GM18873 (cell line): ENCODE measurements around the gene LIN9.
A peak's percentile ranks its signal among the peaks of the same experiment; 100 is the strongest.
"Not testable (repeated sequence)": the region's sequence is repeated elsewhere in the genome, so short reads cannot be mapped to it uniquely, and the experiment has no call there.

ENCODE experiments used
- ATAC-seq: cut with Tn5 transposase; IDR thresholded peaks from one replicate; pipeline ENCODE4 v1.9.1; 2021; ENCODE audit warnings: mild to moderate bottlenecking, moderate library complexity, moderate number of reproducible peaks; ENCODE audit not compliant: unreplicated experiment, low FRiP score

Gene LIN9

DNA sequence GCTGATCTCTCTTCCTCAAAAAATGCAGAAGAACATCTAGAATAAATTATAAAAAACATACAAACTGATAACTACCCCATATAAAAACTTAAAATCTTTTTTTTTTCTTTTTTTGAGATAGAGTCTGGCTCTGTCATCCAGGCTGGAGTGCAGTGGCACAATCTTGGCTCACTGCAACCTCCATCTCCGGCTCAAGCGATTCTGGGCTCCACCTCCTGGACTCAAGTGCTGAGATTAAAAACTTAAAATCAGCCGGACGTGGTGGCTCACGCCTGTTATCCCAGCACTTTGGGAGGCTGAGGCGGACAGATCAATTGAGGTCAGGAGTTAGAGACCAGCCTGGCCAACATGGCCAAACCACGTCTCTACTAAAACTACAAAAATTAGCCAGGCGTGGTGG lies 31.1 kb downstream of the LIN9 start:
- no peak for ATAC-seq

DNA sequence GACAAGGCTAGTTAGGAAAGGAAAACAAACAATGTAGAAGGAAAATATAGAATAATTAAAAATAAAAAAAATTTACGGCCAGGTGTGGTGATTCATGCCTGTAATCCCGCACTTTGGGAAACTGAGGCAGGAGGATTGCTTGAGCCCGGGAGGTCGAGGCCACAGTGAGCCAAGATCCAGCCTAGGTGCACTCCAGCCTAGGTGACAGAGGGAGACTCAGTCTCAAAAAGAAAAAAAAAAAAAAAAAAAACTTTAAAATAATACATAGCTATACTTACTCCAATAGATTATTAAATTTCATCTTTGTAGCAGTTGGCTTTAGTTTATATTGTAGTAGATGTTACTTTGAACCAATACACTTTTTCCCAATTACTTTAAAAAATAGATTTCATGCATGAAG lies 32.0 kb downstream of the LIN9 start:
- no peak for ATAC-seq

- ATAC-seq = no peak
These were observed 32.8 kb downstream of the LIN9 start for GRCh38 chr1:226276077-226276682.

GRCh38 chr1:226274138-226274537 lies 34.8 kb downstream of the LIN9 start:
- no peak for ATAC-seq

DNA sequence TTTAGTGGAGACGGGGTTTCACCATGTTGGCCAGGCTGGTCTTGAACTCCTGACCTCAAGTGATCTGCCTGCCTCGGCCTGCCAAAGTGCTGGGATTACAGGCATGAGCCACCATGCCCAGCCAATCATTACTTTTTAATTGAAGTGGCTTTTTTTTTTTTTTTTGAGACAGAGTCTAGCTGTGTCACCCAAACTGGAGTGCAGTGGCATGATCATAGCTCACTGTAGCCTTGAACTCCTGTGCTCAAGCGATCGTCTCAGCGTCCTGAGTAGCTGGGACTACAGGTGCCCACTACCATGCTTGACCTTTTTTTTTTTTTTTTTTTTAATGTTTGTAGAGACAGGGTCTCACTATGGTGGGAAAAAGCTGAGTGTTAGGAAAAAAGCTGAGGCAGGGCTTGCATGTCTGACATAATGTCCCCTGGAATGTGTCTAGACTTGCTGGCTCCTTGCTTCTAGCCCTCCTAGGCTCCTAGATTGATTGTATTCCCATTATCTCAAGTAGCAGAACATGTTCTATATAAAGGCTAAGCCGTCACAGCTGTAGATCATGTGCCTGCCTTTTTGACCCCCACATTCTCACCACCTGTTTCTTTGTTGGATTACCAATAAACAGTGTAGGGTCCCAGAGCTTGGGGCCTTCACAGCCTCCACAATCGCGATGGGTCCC lies 36.6 kb downstream of the LIN9 start:
- not testable (repeated sequence) for ATAC-seq

DNA sequence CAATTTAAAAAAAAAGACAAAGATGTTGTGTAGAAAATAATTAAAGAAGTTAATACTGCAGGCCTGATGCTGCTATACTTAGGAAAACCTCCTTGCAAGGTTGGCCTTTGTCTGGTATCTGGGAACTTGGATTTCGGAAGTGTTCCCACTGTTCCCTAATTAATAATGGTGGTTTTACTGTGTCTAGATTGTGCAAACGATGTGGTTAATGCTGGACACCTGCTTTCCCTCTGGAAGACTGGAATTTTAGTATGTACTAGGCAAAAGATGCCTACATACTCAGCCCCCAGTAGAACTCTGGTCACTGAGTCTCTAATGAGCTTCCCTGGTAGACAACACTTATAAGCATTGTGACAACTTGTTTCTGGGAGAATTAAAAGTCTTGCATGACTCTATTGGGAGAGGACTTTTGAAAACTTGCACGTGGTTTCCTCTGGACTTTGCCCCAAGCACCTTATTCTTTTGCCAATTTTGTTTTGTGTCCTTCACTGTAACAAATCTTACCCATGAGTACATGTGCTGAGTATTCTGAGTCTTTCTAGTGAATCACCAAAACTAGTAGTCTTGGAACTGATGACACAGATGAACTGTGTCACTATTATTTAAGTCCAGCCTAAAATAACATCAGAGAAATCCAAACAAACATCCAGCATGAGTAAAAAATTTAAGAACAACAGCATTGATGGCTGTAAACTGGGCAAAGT lies 40.4 kb downstream of the LIN9 start:
- ATAC-seq = no peak

DNA sequence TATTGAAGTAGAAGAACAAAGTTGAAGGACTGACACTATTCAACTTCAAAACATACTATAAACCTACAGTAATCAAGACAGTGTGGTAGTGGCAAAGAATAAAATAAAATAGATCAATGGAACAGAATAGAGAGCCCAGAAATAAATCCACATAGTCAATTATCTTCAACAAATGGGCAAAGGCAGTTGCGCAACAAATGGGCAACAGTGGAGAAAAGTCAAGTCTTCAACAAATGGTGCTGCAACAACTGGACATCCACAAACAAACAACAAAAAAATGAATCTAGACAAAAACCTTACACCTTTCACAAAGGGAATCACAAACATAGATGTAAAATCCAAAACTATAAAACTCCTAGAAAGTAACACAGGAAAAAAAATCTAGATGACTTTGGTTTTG lies 47.1 kb downstream of the LIN9 start:
- ATAC-seq = no peak

- no peak for ATAC-seq
These were observed 53.6 kb downstream of the LIN9 start for GRCh38 chr1:226255380-226255779.

GRCh38 chr1:226253933-226254332 lies 55.0 kb downstream of the LIN9 start:
- ATAC-seq = no peak

- not testable (repeated sequence) for ATAC-seq
These were observed 56.1 kb downstream of the LIN9 start for GRCh38 chr1:226252841-226253240.

DNA sequence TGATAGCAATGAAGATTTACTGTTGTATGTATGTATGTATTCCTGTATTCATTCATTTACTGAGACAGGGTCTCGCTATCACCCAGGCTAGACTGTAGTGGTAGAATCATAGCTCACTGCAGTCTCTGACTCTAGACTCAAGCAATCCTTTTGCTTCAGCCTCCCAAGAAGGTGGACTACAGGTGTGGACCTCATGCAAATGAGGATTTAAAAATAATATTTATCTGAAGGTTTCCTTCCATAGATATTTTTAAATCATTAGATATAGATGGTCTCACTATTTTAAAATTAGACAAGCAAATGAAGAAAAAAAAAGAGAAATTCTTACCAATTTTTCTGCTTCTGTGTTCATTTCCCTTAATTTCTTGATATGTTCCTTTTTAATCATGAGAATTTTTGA lies 58.5 kb downstream of the LIN9 start:
- ATAC-seq = no peak

DNA sequence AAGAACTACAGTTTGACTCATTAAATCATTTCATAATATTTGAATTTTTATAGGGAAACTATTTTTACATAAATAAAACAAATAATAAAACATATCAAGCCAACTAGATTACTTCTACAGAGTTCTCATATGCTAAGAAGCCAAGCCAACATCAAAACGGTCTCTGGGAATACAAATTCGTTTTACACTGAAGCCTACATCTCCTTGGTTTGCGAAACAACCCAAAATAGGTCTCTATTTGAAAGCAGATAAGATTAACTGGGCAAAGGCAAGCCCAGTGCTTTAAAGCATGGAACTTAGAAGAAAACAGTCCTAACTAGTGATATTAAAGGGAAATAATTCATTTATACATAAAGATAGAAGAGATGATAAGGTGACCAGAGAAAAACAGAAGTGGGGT lies 60.2 kb downstream of the LIN9 start:
- no peak for ATAC-seq

DNA sequence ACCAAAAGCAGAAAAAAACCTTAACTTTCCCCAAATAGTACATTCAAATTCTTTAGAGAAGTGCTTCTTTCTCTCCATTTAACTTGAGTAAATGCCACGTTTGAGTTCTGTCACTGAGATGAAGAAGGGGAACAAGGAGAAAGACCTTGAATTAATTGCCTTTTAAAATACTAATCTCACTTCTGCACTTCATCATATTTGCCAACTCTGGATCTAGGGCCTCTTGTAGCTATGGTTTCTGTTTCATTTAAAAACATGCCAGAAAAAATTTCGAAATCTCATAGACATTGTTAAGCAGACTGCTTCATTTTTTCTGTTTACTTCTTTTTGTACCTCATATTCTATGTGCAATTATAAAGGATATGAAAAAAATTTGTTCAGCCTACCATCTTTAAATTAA lies 60.9 kb downstream of the LIN9 start:
- ATAC-seq = no peak

GRCh38 chr1:226239421-226239820 lies 69.5 kb downstream of the LIN9 start:
- ATAC-seq = no peak

- no peak for ATAC-seq
These were observed 72.1 kb downstream of the LIN9 start for GRCh38 chr1:226236826-226237225.

- no peak for ATAC-seq
These were observed 75.2 kb downstream of the LIN9 start for GRCh38 chr1:226233806-226234205.

DNA sequence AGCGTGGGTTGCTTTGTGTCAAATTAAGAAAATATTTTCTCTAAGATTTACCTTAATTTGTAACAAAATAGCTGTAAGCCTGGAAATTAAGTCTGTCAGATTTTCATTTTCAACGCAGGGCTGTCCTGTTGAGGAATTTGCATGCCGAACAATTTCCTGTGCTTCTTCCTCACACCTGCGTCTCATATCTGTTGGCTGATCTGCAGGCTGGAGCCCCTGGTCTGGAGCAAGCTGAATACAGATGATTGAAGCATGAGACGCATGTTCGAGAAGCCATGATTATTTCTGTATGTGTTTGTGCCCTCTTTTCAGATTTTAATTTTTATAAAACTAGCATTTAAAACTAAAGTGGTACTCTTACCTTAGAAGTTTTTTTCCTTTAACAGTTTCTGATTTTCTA lies 75.7 kb downstream of the LIN9 start:
- ATAC-seq = peak; percentile 47

- no peak for ATAC-seq
These were observed 82.4 kb downstream of the LIN9 start for GRCh38 chr1:226226601-226227000.

GRCh38 chr1:226223786-226224244 lies 85.1 kb downstream of the LIN9 start:
- ATAC-seq = peak; percentile 48

- ATAC-seq = peak; percentile 9
These were observed 85.7 kb downstream of the LIN9 start, which contains the start of gene MIXL1 for GRCh38 chr1:226223157-226223785. Gene MIXL1, plus strand, starts transcription at chr1:226223664. Its CDS starts 18 bp downstream, at chr1:226223682.

DNA sequence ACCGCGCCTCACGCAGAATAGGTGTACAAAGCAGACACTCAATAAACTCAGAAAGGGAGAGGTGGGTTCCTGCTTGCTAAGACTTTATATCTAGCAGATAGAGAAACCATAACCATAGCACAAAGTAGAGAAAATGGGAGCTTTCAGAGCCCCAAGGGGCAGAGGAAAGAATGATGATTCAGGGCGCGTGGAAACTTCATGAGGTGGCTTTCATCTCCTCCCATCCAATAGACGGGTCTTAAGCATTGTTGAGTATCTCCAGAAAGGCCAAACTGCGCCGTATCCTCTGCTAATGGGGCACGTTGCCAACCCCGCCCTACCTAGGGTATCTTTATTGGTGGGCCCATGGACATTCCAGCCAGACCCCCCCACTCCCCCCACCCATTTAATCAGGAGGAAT lies 86.3 kb downstream of the LIN9 start:
- no peak for ATAC-seq
